A673 (cell line): ENCODE data around the gene VPS13D. TPM values are rescaled to one million over a fixed set of nuclear protein-coding genes. Genes with fewer than 3 reads are reported as not detected.

Experiments used
- BruUV-seq: library from RNA; stranded (reverse); fragments of 400-500 nt; replicated peaks from 2 replicates; lab custom pipeline; 2021; lab: Mats Ljungman, UMichigan
- CTCF ChIA-PET: fragments of 300-600 bp; sonication (Branson Sonifier 250); formaldehyde crosslinking; loops from one replicate; lab custom pipeline; 2022; ENCODE audit warnings: antibody characterized with exemption; lab: Charles Lee
- POLR2A ChIA-PET: fragments of 300-600 bp; sonication (Branson Sonifier 250); formaldehyde crosslinking; loops from one replicate; lab custom pipeline; 2022; ENCODE audit warnings: antibody characterized with exemption; ENCODE audit not compliant: low non-redundant PET; lab: Charles Lee
- DNase-seq: peaks from one replicate; pipeline ENCODE4 v3.0.0-alpha.2; 2015; ENCODE audit warnings: low spot score
- H3K27ac ChIP-seq: fragments of 200-600 bp; sonication (generic); 2 replicates; pipeline ENCODE4 v1.5.1; 2016; ENCODE audit warnings: mixed run types, low read depth, mild to moderate bottlenecking, mixed read lengths, antibody characterized with exemption, low read length; ENCODE audit not compliant: poor library complexity, severe bottlenecking
- H3K27me3 ChIP-seq: fragments of 200-600 bp; sonication (generic); replicated peaks from 2 replicates; pipeline ENCODE4 v1.6.1; 2017; ENCODE audit warnings: mixed run types, low read depth, mild to moderate bottlenecking, mixed read lengths, antibody characterized with exemption, low read length; ENCODE audit not compliant: insufficient read depth, poor library complexity
- H3K36me3 ChIP-seq: fragments of 200-600 bp; sonication (generic); 2 replicates; pipeline ENCODE4 v1.6.1; 2016; ENCODE audit warnings: mixed run types, mild to moderate bottlenecking, mixed read lengths, antibody characterized with exemption, low read length; ENCODE audit not compliant: insufficient read depth, poor library complexity, severe bottlenecking
- H3K4me1 ChIP-seq: fragments of 200-600 bp; sonication (generic); 2 replicates; pipeline ENCODE4 v1.6.1; 2017; ENCODE audit warnings: mixed run types, mild to moderate bottlenecking, mixed read lengths, antibody characterized with exemption, low read length; ENCODE audit not compliant: insufficient read depth, poor library complexity, severe bottlenecking
- H3K4me3 ChIP-seq: fragments of 200-600 bp; sonication (generic); 2 replicates; pipeline ENCODE4 v1.5.1; 2016; ENCODE audit warnings: low read depth, mixed run types, mild to moderate bottlenecking, mixed read lengths, low read length; ENCODE audit not compliant: poor library complexity, severe bottlenecking
- H3K9me3 ChIP-seq: fragments of 200-600 bp; sonication (generic); 2 replicates; pipeline ENCODE4 v1.6.1; 2016; ENCODE audit warnings: mixed run types, low read depth, mild to moderate bottlenecking, mixed read lengths, antibody characterized with exemption, low read length; ENCODE audit not compliant: poor library complexity, severe bottlenecking
- EZH2 ChIP-seq: fragments of 200-600 bp; sonication (generic); IDR thresholded peaks from 2 replicates; pipeline ENCODE4 v1.6.1; 2017; ENCODE audit warnings: borderline replicate concordance, low read depth, mild to moderate bottlenecking, mixed read lengths, antibody characterized with exemption, low read length; ENCODE audit not compliant: poor library complexity, severe bottlenecking
- intact Hi-C: fragments of 100-400 bp; cut with micrococcal nuclease; formaldehyde crosslinking; loops from one replicate; pipeline ENCODE4 v1.10.0; 2022; ENCODE audit not compliant: unreplicated experiment
- total RNA-seq: library from RNA; stranded (reverse); gene quantifications from 2 replicates; pipeline ENCODE4 v1.2.3, GENCODE V29; 2021
- TF ChIP-seq, protein P1 (sequence below): fragments of 300-800, 200-600 bp; sonication (generic); conservative IDR thresholded peaks from 2 replicates; pipeline ENCODE4 v1.5.1; 2017; ENCODE audit warnings: low read depth, mild to moderate bottlenecking, antibody characterized with exemption, low read length, moderate library complexity, mixed read lengths

VPS13D gene
- total RNA-seq, 1 experiment from 2014 or later = 32.5 TPM

DNA sequence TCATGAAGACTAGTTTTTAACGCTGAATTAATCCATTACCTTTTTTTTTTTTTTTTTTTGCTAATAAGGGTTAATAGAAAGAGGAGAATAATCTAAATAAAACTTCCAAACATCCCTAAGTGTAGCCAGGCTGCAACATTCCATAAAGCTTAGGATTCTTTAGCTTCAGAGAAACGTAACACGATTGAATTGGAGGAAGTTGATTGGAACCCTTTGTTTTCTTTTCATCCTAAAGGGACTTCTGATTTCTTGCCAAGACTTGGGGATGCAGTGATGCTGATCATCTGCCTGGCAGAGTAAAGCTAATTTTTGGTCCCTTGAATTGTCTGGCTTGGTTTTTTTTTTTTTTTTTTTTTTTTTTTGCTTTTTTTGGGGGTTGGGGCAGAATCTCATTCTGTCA, 142.9 kb downstream of the VPS13D start:
- ChIA-PET CTCF (interaction anchor here (0.7 kb wide), 1 partner anchor 28 kb away, joined by 7 read pairs; no protein-coding TSS in a partner anchor), POLR2A (no interaction called here)
- BruUV-seq = no TSS peak
- Histone ChIP-seq H3K9me3 (no peaks in the 10 kb centered on the region), H3K4me1 (peaks cover 9% of the 10 kb centered on the region), H3K4me3 (no peak overlapping the region), H3K36me3 (no peaks in the 10 kb centered on the region), H3K27ac (no peak overlapping the region), H3K27me3 (no peaks in the 10 kb centered on the region)
- intact Hi-C loops = no loop called here
- TF ChIP-seq, protein P1, sequence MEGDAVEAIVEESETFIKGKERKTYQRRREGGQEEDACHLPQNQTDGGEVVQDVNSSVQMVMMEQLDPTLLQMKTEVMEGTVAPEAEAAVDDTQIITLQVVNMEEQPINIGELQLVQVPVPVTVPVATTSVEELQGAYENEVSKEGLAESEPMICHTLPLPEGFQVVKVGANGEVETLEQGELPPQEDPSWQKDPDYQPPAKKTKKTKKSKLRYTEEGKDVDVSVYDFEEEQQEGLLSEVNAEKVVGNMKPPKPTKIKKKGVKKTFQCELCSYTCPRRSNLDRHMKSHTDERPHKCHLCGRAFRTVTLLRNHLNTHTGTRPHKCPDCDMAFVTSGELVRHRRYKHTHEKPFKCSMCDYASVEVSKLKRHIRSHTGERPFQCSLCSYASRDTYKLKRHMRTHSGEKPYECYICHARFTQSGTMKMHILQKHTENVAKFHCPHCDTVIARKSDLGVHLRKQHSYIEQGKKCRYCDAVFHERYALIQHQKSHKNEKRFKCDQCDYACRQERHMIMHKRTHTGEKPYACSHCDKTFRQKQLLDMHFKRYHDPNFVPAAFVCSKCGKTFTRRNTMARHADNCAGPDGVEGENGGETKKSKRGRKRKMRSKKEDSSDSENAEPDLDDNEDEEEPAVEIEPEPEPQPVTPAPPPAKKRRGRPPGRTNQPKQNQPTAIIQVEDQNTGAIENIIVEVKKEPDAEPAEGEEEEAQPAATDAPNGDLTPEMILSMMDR = no peak
- no peak for TF ChIP-seq EZH2
- DNase-seq = no peak

DNA sequence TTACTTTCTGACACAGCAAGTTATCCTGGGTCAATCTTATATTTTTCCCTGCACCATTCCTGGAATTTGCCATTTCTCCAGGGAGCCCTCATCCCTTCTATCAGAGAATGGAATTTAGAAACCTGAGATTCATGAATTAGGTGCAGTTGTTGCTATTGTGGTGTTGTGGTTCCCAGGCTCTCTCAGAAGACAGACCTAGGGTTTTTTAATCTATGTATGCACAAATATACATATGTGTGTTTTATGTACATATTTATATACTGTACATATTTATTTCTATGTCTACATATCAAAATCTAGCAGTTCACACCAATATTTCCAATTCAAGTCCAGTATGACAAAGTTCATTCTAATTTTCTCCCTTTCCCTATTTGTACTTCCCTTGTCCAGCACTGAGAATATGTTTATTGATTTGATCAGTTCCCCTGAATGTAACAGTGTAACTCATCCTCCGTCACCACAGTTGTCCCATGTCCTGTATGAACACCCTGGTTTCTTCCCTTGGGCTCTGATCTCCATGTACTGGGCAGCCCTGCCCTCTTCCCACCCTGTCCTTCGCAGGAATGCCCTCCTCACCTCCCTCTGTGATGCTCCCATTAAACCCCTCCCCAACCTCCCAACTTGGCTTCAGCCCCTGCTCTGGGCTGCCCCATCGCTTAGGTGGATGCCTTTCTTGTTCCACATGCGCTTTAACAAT, 145.5 kb downstream of the VPS13D start:
- Histone ChIP-seq H3K4me1 (peaks cover 4% of the 10 kb centered on the region), H3K4me3 (no peak overlapping the region), H3K27me3 (no peaks in the 10 kb centered on the region), H3K36me3 (no peaks in the 10 kb centered on the region), H3K9me3 (no peaks in the 10 kb centered on the region), H3K27ac (no peak overlapping the region)
- ChIA-PET CTCF (no interaction called here), POLR2A (no interaction called here)
- no peak for DNase-seq
- no peak for TF ChIP-seq EZH2
- TF ChIP-seq, protein P1 = no peak
- intact Hi-C loops = no loop called here
- BruUV-seq = no TSS peak

DNA sequence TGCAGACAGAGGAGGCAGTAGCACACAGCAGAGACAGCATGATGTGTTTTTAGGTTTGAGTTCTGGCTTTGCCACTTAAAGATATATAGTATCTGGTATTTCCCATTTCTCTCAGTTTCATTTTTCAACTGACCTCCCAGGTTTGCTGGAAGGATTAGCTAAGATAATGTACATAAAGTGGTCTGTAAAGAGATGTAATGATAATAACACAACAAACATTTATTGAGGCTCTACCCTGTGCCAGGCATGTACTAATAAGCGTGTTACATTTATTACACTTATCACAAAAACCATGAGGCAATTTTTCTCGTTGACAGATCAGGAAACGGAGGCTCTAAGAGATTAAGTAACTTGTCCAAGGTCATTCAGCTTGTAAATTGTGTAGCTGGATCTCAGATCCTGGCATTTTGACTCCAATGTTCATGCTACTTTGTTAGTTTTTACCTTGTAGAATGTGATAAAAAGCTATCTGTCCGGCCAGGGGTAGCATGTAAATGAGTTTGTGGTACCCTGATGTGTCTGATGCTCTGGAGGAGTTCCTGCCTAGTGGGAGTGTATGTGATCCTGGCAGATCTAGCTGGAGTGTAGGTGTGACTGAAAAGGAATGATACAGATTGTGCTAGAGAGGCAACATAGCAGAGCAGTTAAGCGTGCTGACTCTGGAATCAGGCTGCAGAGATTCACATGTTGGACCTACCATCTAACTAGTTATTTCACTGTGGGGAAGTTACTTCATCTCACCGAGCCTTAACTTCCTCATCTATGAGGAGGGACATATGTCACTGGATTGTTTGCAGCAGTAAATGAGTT, 146.6 kb downstream of the VPS13D start:
- no peak overlapping the region for H3K4me3 ChIP-seq
- H3K27ac ChIP-seq = no peak overlapping the region
- intact Hi-C loops = no loop called here
- ChIA-PET POLR2A (no interaction called here), CTCF (no interaction called here)
- no peaks in the 10 kb centered on the region for H3K36me3 ChIP-seq
- peaks cover 6% of the 10 kb centered on the region for H3K4me1 ChIP-seq
- BruUV-seq = no TSS peak
- TF ChIP-seq, protein P1 = no peak
- TF ChIP-seq EZH2 = no peak
- H3K27me3 ChIP-seq = no peaks in the 10 kb centered on the region
- H3K9me3 ChIP-seq = no peaks in the 10 kb centered on the region
- no peak for DNase-seq
